Tracheal epithelial cell (primary cell): ENCODE results near the gene TBRG4. TPM values are rescaled to one million over a fixed set of nuclear protein-coding genes. Genes with fewer than 3 reads are reported as not detected.

Source experiments
- total RNA-seq: library from RNA; depleted of rRNA; stranded (reverse); fragments of >200 nt; gene quantifications from 2 replicates; pipeline ENCODE4 v1.2.1, GENCODE V29; 2014

TBRG4 gene
- 106 and 129 TPM in 2 replicates for total RNA-seq

DNA sequence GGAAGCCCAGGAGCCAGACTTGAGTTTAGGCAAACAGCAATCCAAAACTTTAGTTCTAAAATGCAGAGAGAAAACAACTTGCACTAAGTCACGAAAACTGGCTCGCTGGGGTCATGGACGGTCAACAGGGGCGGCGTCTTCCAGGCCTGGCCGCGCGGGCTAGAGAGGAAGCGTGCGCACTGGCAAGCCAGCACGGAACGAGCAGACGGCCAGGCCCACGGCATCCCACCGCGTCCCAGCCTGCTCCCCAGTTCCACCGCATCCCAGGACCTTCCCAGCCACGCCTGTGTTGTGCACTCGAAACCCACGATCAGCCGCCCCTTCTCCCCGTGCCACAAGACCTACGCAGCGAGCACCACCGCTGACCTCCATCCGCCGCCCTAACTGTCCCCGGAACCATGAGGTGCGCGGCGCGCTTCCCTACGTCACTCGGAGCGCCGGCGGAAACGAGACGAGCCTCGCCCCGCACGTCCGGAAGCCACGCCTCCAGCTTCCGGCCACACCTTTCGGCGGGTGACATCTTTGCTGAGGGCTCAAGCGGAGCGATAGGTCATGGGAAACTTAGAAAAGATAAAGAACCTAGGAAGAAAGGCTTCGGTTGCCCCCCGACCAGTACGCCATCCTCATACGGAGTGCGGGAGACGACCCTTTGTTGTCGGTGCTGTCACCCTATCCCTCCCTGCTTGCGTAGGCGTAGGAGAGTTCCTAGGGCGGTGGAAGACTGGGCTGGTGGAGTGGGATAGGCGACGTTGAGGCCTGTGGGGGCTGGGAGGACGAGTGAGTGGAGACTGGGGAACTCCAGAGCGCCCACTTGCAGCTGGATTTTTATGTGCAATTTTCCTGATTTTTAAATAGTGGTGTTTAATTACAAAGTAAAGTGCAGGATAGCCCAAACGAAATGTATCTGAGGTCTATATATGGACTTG is at the start of gene TBRG4:
TBRG4 (minus strand) TSS at position 400 of the 926 bp plus-strand sequence. CDS start 2,460 bp downstream, outside the sequence.

DNA sequence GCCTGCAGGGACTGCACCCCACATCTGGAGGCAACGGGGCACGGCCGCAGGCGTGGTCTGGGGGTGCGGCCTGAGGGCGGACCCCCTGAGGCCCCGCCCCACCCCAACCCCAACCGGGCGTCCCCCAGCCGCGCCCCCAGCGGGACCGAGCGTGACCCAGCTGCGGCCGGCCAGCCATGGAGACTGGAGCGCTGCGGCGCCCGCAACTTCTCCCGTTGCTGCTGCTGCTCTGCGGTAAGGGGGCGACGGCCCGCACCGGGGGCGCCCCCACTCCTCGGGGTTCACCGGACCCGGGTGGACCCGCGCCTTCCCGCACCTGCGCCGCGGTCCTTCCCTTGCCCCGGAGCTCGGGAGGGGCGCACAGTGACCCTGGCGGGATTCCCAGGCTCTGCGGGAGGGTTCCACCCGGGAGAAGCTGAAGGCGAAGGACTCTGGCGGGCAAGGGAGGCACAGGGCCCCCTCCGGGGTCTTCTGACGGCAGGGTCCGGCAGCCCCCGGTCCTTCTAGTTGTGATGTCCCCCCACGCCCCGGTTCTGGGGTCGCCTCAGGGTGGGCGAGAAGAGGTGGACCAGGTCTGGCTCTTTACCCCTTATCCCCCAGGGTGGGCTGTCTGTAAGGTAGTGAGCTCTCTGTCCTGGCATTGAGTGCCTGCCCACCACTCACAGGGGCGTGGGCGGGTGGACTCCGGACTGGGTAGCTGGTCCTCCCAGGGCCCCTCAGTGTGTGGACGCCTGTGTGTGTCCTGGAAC is 46.3 kb upstream of the TBRG4 start, which contains the start of gene RAMP3:
RAMP3 (plus strand) TSS at position 139 of the 749 bp plus-strand sequence; CDS start at position 177, 38 bp downstream.

DNA sequence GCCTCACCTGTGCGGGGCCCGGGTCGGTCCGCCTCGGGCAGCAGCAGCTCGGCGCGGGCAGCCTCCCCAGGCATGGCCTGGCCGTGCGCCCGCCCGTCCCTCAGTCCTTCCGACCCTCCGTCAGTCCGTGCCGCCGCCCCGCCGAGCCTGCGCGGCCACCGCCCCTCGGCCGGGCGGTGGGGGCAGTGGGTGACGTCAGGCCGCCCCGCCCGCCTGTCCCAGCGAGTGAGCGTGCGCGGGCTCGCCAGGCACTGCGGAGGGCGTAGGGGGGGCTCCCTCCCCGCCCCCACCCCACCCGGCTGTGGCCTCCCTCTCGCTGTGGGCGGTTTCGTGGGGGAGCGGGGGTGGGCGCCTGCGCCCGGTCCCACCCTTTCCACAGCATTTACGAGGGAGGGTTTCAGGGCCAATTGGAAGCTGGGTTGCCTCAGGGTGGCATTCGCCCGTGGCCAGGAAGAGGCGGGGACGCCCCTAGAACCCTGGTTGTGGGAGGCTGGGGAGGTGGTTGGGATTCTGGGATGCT is 22.6 kb downstream of the TBRG4 start, which contains the start of gene NACAD:
NACAD (minus strand) TSS at position 149 of the 520 bp plus-strand sequence; CDS start at position 74, 75 bp downstream.

Other genes starting within 250 kb of the TBRG4 start
- 15.7 and 20.9 TPM in 2 replicates for gene PURB, start 226.2 kb downstream of the TBRG4 start, total RNA-seq
- under 0.01 and 0.43 TPM in 2 replicates for gene MYO1G, start 132.7 kb downstream of the TBRG4 start, total RNA-seq
- 40.9 and 45.1 TPM in 2 replicates for gene CCM2, start 111.5 kb downstream of the TBRG4 start, total RNA-seq
- gene NACAD, start 22.7 kb downstream of the TBRG4 start, total RNA-seq = under 0.01 and 0.96 TPM in 2 replicates
- gene RAMP3, start 46.1 kb upstream of the TBRG4 start, total RNA-seq = 0.21 TPM in 1 of 2 replicates, not detected in the other